GM23338 (cell line): ENCODE measurements around the gene MRNIP. TPM values are rescaled to one million over a fixed set of nuclear protein-coding genes. Genes with fewer than 3 reads are reported as not detected.

ENCODE experiments used
- ATAC-seq: fragments of 200-7000 bp; cut with Tn5 transposase; 3 replicates; pipeline ENCODE4 v1.9.1; 2020
- DNase-seq: peaks from one replicate; pipeline ENCODE4 v3.0.0-alpha.2; 2015; ENCODE audit warnings: low spot score
- H2AFZ ChIP-seq: fragments of 200-600 bp; sonication (generic); 2 replicates; pipeline ENCODE4 v1.8.0; 2016; ENCODE audit warnings: antibody characterized with exemption, mild to moderate bottlenecking, moderate library complexity
- H3F3A ChIP-seq: fragments of 200-600 bp; sonication (generic); replicated peaks from 2 replicates; pipeline ENCODE4 v1.8.0; 2017; ENCODE audit warnings: antibody characterized with exemption, mixed run types, low read depth
- H3K27ac ChIP-seq: fragments of 200-600 bp; sonication (generic); 2 replicates; pipeline ENCODE4 v1.6.1; 2016; ENCODE audit warnings: low read depth
- H3K27me3 ChIP-seq: fragments of 200-600 bp; sonication (generic); 2 replicates; pipeline ENCODE4 v1.8.0; 2016; ENCODE audit warnings: mild to moderate bottlenecking, mixed run types, moderate library complexity; ENCODE audit not compliant: insufficient read depth
- H3K36me3 ChIP-seq: fragments of 200-600 bp; sonication (generic); 2 replicates; pipeline ENCODE4 v1.8.0; 2016; ENCODE audit warnings: mild to moderate bottlenecking; ENCODE audit not compliant: insufficient read depth
- H3K4me1 ChIP-seq: fragments of 200-600 bp; sonication (generic); 2 replicates; pipeline ENCODE4 v1.8.0; 2016; ENCODE audit warnings: mild to moderate bottlenecking, moderate library complexity; ENCODE audit not compliant: insufficient read depth
- H3K4me2 ChIP-seq: fragments of 200-600 bp; sonication (generic); 2 replicates; pipeline ENCODE4 v1.7.1; 2017; ENCODE audit warnings: mixed run types
- H3K4me3 ChIP-seq: fragments of 200-600 bp; sonication (generic); 2 replicates; pipeline ENCODE4 v1.6.1; 2016; ENCODE audit warnings: mixed run types
- H3K79me2 ChIP-seq: fragments of 200-600 bp; sonication (generic); replicated peaks from 2 replicates; pipeline ENCODE4 v1.8.0; 2017; ENCODE audit warnings: mild to moderate bottlenecking; ENCODE audit not compliant: insufficient read depth
- H3K9me2 ChIP-seq: fragments of 200-600 bp; sonication (generic); 2 replicates; pipeline ENCODE4 v1.8.0; 2017; ENCODE audit not compliant: insufficient read depth
- H4K20me1 ChIP-seq: fragments of 200-600 bp; sonication (generic); replicated peaks from 2 replicates; pipeline ENCODE4 v1.8.0; 2017; ENCODE audit warnings: mild to moderate bottlenecking; ENCODE audit not compliant: insufficient read depth
- H3K27ac Mint-ChIP-seq: 2 replicates; pipeline ENCODE4 v1.8.0; 2020; ENCODE audit warnings: inconsistent platforms, mild to moderate bottlenecking, moderate library complexity, mixed read lengths
- H3K27me3 Mint-ChIP-seq: 3 replicates; pipeline ENCODE4 v1.8.0; 2022; ENCODE audit warnings: low read depth, mild to moderate bottlenecking, moderate library complexity, mixed read lengths, inconsistent platforms; ENCODE audit not compliant: insufficient read depth, poor library complexity
- H3K36me3 Mint-ChIP-seq: 3 replicates; pipeline ENCODE4 v1.8.0; 2021; ENCODE audit warnings: low read depth, mild to moderate bottlenecking, inconsistent platforms, moderate library complexity, mixed read lengths
- H3K4me1 Mint-ChIP-seq: 3 replicates; pipeline ENCODE4 v1.8.0; 2020; ENCODE audit warnings: mild to moderate bottlenecking, inconsistent platforms, mixed read lengths
- H3K4me3 Mint-ChIP-seq: 3 replicates; pipeline ENCODE4 v1.8.0; 2021; ENCODE audit warnings: moderate library complexity, mild to moderate bottlenecking, inconsistent platforms, mixed read lengths
- H3K9me3 Mint-ChIP-seq: 3 replicates; pipeline ENCODE4 v1.8.0; 2020; ENCODE audit warnings: moderate library complexity, mild to moderate bottlenecking, inconsistent platforms, mixed read lengths
- CREB1 ChIP-seq: fragments of 250-450 bp; sonication (Bioruptor Pico); IDR thresholded peaks from 2 replicates; pipeline ENCODE4 v1.5.0; 2020; ENCODE audit warnings: low read depth, mild to moderate bottlenecking, moderate library complexity
- CTCF ChIP-seq, 2 experiments: fragments of 200-600 bp in 1 of 2; sonication (generic) in 1 of 2; conservative IDR thresholded peaks; 2 replicates each; pipeline versions ENCODE4 v1.5.1 to v1.6.1; 2016 to 2017; ENCODE audit warnings: antibody characterized with exemption in 2 of 2, low read depth in 2 of 2, mild to moderate bottlenecking in 2 of 2, moderate library complexity in 1 of 2
- ETS1 ChIP-seq: IDR thresholded peaks from 2 replicates; pipeline ENCODE4 v1.6.1; 2016; ENCODE audit warnings: antibody characterized with exemption
- EZH2 ChIP-seq: fragments of 200-600 bp; sonication (generic); IDR thresholded peaks from one replicate; pipeline ENCODE4 v1.8.0; 2017; ENCODE audit warnings: antibody characterized with exemption, mild to moderate bottlenecking, low read depth; ENCODE audit not compliant: unreplicated experiment
- EZH2phosphoT487 ChIP-seq: fragments of 200-600 bp; sonication (generic); IDR thresholded peaks from one replicate; pipeline ENCODE4 v1.8.1; 2018; ENCODE audit warnings: antibody characterized with exemption; ENCODE audit not compliant: unreplicated experiment
- JUNB ChIP-seq: IDR thresholded peaks from one replicate; pipeline ENCODE4 v1.6.1; 2016; ENCODE audit warnings: antibody characterized with exemption; ENCODE audit not compliant: unreplicated experiment
- NANOG ChIP-seq: IDR thresholded peaks from 2 replicates; pipeline ENCODE4 v1.6.1; 2016; ENCODE audit warnings: antibody characterized with exemption, borderline replicate concordance
- POLR2AphosphoS5 ChIP-seq: IDR thresholded peaks from 2 replicates; pipeline ENCODE4 v1.6.1; 2016; ENCODE audit warnings: antibody characterized with exemption, low read depth
- REST ChIP-seq: IDR thresholded peaks from one replicate; pipeline ENCODE4 v1.6.1; 2018; ENCODE audit warnings: antibody characterized with exemption; ENCODE audit not compliant: unreplicated experiment
- STAT1 ChIP-seq: IDR thresholded peaks from one replicate; pipeline ENCODE4 v1.6.1; 2016; ENCODE audit warnings: antibody characterized with exemption; ENCODE audit not compliant: unreplicated experiment
- ZNF114 ChIP-seq: fragments of 250-450 bp; sonication (Bioruptor Pico); IDR thresholded peaks from 2 replicates; pipeline ENCODE4 v1.5.0; 2020; ENCODE audit warnings: mild to moderate bottlenecking, moderate library complexity
- ZNF331 ChIP-seq: fragments of 250-450 bp; sonication (Bioruptor Pico); IDR thresholded peaks from 2 replicates; pipeline ENCODE4 v1.5.0; 2020; ENCODE audit warnings: low read depth, mild to moderate bottlenecking, moderate library complexity
- ZNF462 ChIP-seq: fragments of 250-450 bp; sonication (Bioruptor Pico); IDR thresholded peaks from 2 replicates; pipeline ENCODE4 v1.5.0; 2020; ENCODE audit warnings: mild to moderate bottlenecking, moderate library complexity
- polyA plus RNA-seq: library from polyadenylated mRNA; unstranded; fragments of >200 nt; fragmentation: Nextera tagmentation; extraction: Ambion mirVana; gene quantifications from 2 replicates; pipeline ENCODE4 v1.2.1, GENCODE V29; 2016
- total RNA-seq: library from RNA; depleted of rRNA; stranded (reverse); fragments of >200 nt; shearing (Covaris generic); gene quantifications from 2 replicates; pipeline ENCODE4 v1.2.3, GENCODE V29; 2014

Gene MRNIP
- total and polyA plus RNA-seq, 2 experiments from 2014 or later: 18.2 to 34.4 TPM

DNA sequence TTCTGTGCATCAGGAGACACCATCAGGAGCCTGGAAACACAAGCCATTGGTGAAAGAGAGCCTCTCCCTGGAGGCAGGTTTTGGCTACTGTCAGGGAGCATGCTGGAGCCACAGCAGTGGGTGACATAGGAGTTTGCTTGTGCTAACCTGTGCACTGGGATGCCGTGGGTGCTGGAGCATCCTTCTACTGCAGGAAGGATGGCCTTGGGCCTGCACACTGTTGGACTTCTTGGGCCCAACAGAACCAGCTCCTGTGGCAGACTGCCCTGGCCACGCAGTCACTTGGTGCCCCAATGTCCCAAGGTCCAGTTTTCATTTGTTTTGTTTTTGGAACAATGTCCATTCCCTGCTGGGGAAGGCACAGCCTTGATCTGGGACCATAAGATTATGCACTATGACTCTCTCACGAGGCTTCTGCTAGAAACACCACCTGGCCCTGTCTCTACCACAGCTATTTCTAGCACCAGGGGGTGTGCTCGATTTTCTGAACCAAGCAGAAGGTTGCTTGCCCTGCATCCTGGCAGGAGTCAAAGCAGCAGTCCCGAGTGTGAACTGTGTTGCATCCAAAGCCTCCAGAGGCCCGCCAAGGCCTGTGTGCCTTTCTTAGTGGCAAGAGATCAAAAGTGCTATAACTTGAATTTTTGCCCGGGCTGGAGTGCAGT, 70.3 kb downstream of the MRNIP start:
- Histone ChIP-seq H3K4me3 (no peak overlapping the region), H4K20me1 (no peaks in the 10 kb centered on the region), H3K4me1 (no peaks in the 10 kb centered on the region), H3F3A (no peaks in the 10 kb centered on the region; the same call in 1 of the 2 replicates), H2AFZ (no peak overlapping the region), H3K9me2 (no peaks in the 10 kb centered on the region), H3K36me3 (no peaks in the 10 kb centered on the region), H3K27ac (no peak overlapping the region), H3K79me2 (no peaks in the 10 kb centered on the region), H3K27me3 (no peaks in the 10 kb centered on the region), H3K4me2 (no peak overlapping the region)
- ATAC-seq (no peak), DNase-seq (no peak)
- Mint-ChIP-seq H3K4me3 (no peak overlapping the region), H3K36me3 (peaks cover 5% of the 10 kb centered on the region), H3K27me3 (peaks cover 4% of the 10 kb centered on the region), H3K27ac (no peak overlapping the region), H3K4me1 (peaks cover 4% of the 10 kb centered on the region; the same call in 2 of the 3 replicates), H3K9me3 (peaks cover 6% of the 10 kb centered on the region; the same call in 2 of the 3 replicates)
- TF ChIP-seq CTCF (conservative IDR thresholded peaks at IDR 0.05; ENCODE audit: low read depth in 2 of 2) (no peak), POLR2AphosphoS5 (no peak), EZH2phosphoT487 (no peak), ZNF462 (CRISPR knock-in tag) (no peak), NANOG (no peak), JUNB (no peak), REST (no peak), ZNF114 (CRISPR knock-in tag) (no peak), STAT1 (no peak), CREB1 (CRISPR knock-in tag) (no peak), EZH2 (no peak), ETS1 (no peak), ZNF331 (no peak)
